Activated CD8-positive, alpha-beta memory T cell treated with anti-CD3 and anti-CD28 coated beads, Interleukin-2, amount 50 U/mL, for 24 hours (primary cell): Measurements from ENCODE around the gene B3GNT9.

Source experiments
- DNase-seq: peaks from one replicate; pipeline ENCODE4 v3.0.0-alpha.2; 2020; ENCODE audit errors: extremely low read depth

The B3GNT9 gene

DNA sequence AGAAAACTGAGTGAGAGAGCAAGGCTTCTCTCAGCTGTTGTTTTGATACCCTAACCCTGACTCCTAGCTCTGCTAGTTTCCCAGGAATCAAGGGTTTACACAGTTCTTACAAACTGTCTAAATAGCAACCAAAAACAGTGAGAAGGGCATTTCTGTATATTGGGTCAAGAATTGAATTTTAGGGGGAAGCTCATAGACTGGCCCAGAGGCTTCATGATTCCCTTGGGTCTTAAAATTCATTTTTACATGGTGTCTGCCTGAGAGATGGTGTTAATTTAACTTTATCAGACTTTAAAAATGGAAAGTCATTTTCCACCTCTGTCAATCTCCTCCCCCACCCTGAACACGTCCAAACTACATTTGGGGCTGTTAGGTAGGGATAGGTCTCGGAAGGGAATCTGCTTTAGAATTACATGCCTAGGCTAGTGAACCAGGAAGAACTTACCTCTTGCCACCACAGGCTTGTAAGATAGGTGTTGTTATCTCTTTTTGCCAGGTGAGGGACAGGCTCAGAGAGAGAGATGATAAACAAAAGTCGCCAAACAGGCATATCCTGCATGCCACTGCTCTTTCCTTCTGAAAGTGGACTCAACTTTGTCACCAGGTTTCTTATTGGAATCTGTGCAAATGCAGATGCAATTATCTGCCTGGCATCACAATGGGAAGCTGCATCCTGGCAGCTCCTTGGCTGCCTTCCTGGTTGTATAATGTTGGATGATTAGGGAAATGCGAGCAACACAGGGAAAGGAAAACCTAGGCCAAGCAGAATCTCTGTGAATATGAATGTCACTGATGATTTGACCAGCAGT is 38.0 kb downstream of the B3GNT9 start:
- no peak for DNase-seq

- no peak for DNase-seq
These were observed 38.8 kb downstream of the B3GNT9 start for GRCh38 chr16:67111951-67112444.

DNA sequence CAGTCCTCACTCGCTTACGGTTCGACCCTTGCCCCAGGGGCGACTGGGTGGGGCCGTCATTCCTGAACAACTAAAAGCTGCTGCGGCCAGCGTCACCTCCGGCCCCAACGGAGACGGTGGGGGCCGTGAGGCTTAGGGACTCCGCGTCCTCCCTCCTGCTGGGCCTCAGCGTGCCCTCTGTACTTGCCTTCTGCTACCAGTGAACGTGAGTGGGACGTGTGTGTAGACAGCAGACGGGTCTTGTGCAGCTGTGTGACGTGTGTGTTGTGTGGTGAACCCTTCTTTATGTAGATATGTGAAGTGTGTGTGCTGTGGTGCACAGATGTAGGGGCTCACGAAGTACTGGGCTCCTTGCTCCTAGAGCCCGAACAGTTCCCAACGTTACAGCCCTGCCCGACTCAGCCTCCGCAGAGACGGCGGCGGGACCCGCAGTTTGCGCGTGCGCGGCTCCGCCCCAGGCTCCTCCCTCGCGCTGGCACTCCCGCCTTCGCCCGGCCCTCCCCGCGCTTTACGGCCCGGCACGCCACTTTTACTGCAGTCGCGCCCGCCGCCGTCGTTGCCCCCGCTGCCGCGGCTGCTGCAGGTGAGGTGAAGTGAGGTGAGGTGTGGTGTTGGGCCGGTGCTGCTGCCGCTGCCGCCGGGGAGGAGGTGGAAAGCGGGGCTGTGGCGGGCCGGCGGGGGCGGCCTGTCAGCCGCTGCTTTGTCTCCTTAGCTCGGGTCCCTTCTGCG is 41.2 kb downstream of the B3GNT9 start, which contains the start of gene PHAF1:
PHAF1 (plus strand) TSS at position 535 of the 729 bp plus-strand sequence. CDS start 235 bp downstream, outside the sequence.
- DNase-seq: peak; percentile 84

GRCh38 chr16:67108931-67109406 is 41.8 kb downstream of the B3GNT9 start:
- DNase-seq: no peak

GRCh38 chr16:67108489-67108888 is 42.3 kb downstream of the B3GNT9 start:
- DNase-seq: no peak

GRCh38 chr16:67105881-67106280 is 44.9 kb downstream of the B3GNT9 start:
- no peak for DNase-seq

DNA sequence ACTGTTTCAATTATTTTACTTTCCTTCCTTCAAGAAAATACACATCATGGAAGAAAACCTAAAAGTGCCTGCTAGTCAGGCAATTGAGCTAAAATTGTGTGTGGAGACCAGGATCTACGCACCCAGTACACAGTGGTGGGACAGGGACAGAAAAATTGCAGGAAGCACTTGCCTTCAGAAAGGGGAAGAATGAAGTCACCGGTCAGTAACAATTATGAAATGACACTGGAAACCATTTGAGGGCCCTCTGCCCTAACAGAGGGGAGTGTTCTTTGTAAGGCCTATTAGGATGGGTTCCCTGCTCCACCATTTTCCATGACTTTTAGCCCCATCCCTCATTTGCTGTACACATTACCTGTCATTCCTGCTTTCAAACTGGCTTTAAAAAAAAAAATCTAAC is 45.6 kb downstream of the B3GNT9 start:
- no peak for DNase-seq

- no peak for DNase-seq
These were observed 46.0 kb downstream of the B3GNT9 start for GRCh38 chr16:67104845-67105244.

DNA sequence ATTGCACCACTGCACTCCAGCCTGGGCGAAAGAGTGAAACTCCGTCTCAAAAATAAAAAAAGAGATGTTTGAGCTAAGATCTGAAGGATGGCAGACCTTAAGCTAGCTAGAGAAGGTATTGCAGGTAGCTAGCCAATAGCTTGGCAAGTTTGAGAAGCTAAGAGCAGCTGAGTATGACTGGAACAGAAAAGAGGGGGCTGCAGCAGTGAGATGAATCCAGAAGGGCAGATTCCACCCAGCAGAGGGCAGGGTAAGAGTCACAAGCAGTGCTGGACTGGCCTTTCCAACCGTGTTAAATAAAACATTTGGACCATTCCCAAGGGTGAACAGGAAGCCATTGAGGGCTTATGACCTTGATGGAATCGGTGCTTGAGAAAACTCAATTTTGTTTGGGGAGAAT is 46.7 kb downstream of the B3GNT9 start:
- no peak for DNase-seq

DNA sequence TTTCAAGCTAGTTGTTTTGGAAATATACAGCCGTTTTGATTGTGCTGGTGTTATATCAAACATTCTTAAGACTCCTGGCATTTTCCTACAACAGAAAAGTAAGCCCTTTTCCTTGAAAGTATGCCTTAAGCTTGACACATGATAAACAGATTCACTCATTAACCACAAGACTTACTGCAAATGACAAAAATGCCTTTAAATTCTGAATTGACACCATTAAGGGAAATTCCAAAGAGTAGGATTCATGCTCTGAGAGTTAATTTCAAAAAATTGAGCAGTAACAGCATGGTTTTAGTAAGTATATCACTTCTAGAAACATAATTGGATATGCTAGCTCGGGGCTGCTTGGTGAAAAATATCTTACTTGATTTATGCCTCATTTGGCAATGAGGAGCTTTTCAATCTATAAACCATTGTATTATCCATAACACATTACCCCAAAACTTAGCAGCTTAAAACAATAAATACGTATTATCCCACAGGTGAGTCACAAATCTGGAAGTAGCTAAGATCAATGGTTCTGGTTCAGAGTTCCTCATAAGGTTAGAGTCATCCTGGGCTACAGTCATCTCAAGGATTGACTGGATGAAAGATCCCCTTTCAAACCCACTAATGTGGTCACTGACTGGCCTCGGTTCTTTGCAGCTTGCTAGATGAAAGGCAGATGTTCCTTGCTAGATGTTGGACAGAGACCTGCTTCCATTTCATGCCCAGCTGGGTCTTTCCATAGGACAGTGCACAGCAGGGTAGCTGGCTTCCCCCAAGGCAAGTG is 49.3 kb downstream of the B3GNT9 start:
- DNase-seq: no peak

DNA sequence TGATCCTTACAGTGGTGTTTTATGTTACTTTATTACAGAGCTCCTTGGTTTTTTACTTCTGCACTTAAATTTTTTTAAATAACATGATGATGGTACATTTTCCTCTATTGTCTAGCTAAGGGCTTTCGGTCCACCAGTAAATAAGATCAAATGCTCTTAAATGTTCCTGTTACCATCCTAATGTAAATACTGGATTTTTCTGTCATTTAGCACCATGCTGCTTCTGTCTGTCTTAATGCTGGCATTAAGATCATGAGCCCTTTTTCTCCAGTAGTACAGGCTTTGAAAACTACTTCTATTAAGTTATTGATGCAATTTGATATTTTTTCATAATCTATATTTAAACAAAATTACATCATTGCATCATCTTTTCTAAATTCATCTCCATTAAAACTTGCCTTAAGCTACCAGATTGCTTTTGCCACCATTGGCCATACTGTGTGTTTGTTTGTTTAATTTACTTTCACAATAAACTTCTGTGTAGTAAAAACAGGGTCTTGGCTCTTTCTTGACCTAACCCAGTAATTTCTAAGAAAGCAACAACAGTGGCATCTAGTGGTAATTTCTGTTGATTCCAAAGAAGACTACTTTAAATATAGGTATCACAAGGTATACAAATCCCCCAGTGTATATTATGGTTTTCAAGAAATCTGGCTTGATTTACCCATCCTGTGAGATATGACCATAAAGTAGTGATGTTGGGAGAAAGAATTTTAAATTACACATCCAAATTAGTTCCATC is 50.1 kb downstream of the B3GNT9 start:
- no peak for DNase-seq

DNA sequence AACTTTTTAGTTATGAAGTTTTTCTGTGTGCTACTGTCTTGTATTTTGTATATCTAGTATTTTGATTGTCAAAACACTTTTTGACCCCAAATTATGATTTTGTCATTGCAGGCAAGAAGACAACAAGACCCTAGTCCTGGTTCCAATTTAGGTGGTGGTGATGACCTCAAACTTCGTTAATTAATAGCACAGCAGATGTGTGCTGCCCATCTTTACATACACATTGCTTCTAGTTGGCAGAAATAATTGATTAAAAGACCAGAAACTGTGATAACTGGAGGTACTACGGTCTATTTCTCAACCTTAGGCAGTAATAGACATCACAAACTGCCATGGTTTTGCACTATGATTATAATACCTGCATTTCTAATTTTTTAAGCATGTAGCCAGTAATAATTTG is 52.2 kb downstream of the B3GNT9 start:
- no peak for DNase-seq
